Measurements from ENCODE around the gene KIF6. TPM values are rescaled to one million over a fixed set of nuclear protein-coding genes. Genes with fewer than 3 reads are reported as not detected.

Gene KIF6
- total RNA-seq, 4 donors from 2014 or later: 0.47 to 2.3 (median 0.97) TPM

DNA sequence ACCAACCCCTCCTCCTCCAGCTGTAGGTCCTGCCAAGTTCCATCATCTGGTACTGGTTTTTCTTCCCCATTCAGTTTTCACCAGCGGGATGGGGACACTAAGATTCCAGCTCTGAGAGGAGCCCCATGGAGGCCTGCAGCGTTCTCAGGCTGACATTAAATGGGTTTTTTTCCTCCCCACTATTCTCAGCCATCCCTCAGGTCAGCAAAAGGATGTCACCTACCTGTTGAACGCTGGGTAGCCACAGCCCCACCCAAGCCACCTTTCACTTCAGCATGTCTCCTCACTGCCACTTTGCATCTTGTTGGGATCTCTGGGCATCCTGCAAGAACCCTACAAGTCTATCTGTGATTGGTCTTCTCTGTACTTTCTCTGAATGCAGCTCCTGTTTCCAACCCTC, 417.7 kb downstream of the KIF6 start:
- H3K4me1 ChIP-seq: peaks cover 0 to 6% (median 0%) of the 10 kb centered on the region in 3 donors
- no peak overlapping the region for H3K27ac ChIP-seq
- H3K36me3 ChIP-seq: no peaks in the 10 kb centered on the region
- ATAC-seq: no peak
- peaks cover 0 to 7% (median 0%) of the 10 kb centered on the region in 3 donors for H3K9me3 ChIP-seq
- H3K27me3 ChIP-seq: peaks cover 29% of the 10 kb centered on the region
- 68 to 80% methylated on average over 2 to 3 of the region's 3 CpGs for WGBS, 2 donors (ENCODE audit: low coverage in 1 of 2)
- no peak overlapping the region for H3K4me3 ChIP-seq
- TF ChIP-seq POLR2A (IDR thresholded peaks at IDR 0.05) (no peak), CTCF (IDR thresholded peaks at IDR 0.05) (no peak), POLR2AphosphoS5 (IDR thresholded peaks at IDR 0.05) (no peak), EP300 (IDR thresholded peaks at IDR 0.05) (no peak)

GRCh38 chr6:39304951-39305350, 420.3 kb downstream of the KIF6 start:
- H3K36me3 ChIP-seq: no peaks in the 10 kb centered on the region
- H3K27ac ChIP-seq: no peak overlapping the region
- H3K4me1 ChIP-seq: peaks cover 0 to 6% (median 0%) of the 10 kb centered on the region in 3 donors
- H3K27me3 ChIP-seq: peaks cover 26% of the 10 kb centered on the region
- TF ChIP-seq EP300 (IDR thresholded peaks at IDR 0.05): no peak
- no peak for TF ChIP-seq POLR2AphosphoS5 (IDR thresholded peaks at IDR 0.05)
- no peak for TF ChIP-seq POLR2A (IDR thresholded peaks at IDR 0.05)
- no peak for TF ChIP-seq CTCF (IDR thresholded peaks at IDR 0.05)
- no peak for ATAC-seq
- H3K9me3 ChIP-seq: peaks cover 0 to 7% (median 0%) of the 10 kb centered on the region in 3 donors
- no peak overlapping the region for H3K4me3 ChIP-seq

GRCh38 chr6:39303425-39304153, 421.6 kb downstream of the KIF6 start:
- no peaks in the 10 kb centered on the region for H3K36me3 ChIP-seq
- H3K4me3 ChIP-seq: no peak overlapping the region
- 73 to 84% methylated on average over 5 to 13 of the region's 30 CpGs for WGBS, 2 donors (ENCODE audit: low coverage in 1 of 2)
- no peak overlapping the region for H3K27ac ChIP-seq
- peak; percentile 32 for ATAC-seq
- H3K4me1 ChIP-seq: peaks cover 0 to 6% (median 0%) of the 10 kb centered on the region in 3 donors
- peaks cover 0 to 7% (median 0%) of the 10 kb centered on the region in 3 donors for H3K9me3 ChIP-seq
- peaks cover 34% of the 10 kb centered on the region for H3K27me3 ChIP-seq
- TF ChIP-seq EP300 (IDR thresholded peaks at IDR 0.05): no peak
- TF ChIP-seq POLR2AphosphoS5 (IDR thresholded peaks at IDR 0.05): no peak

GRCh38 chr6:39302669-39303424, 422.4 kb downstream of the KIF6 start:
- 17 to 20% methylated on average over 1 to 2 of the region's 11 CpGs for WGBS, 2 donors (ENCODE audit: low coverage in 1 of 2)
- TF ChIP-seq CTCF (IDR thresholded peaks at IDR 0.05): peak in 3 of 4 experiments; percentile 66 to 94 (median 80)
- TF ChIP-seq POLR2A (IDR thresholded peaks at IDR 0.05): no peak
- no peak for TF ChIP-seq POLR2AphosphoS5 (IDR thresholded peaks at IDR 0.05)
- ATAC-seq: peak; percentile 72
- no peak overlapping the region for H3K4me3 ChIP-seq
- no peak overlapping the region for H3K27ac ChIP-seq
- peaks cover 34% of the 10 kb centered on the region for H3K27me3 ChIP-seq
- H3K36me3 ChIP-seq: no peaks in the 10 kb centered on the region
- H3K4me1 ChIP-seq: peaks cover 0 to 6% (median 0%) of the 10 kb centered on the region in 3 donors
- H3K9me3 ChIP-seq: peaks cover 0 to 7% (median 0%) of the 10 kb centered on the region in 3 donors

GRCh38 chr6:39302011-39302410, 423.2 kb downstream of the KIF6 start:
- TF ChIP-seq EP300 (IDR thresholded peaks at IDR 0.05) (no peak), CTCF (IDR thresholded peaks at IDR 0.05) (no peak), POLR2A (IDR thresholded peaks at IDR 0.05) (no peak), POLR2AphosphoS5 (IDR thresholded peaks at IDR 0.05) (no peak)
- Histone ChIP-seq H3K4me3 (no peak overlapping the region), H3K27ac (no peak overlapping the region), H3K27me3 (peaks cover 34% of the 10 kb centered on the region), H3K4me1 (peaks cover 0 to 6% (median 0%) of the 10 kb centered on the region in 3 donors), H3K36me3 (no peaks in the 10 kb centered on the region), H3K9me3 (peaks cover 0 to 7% (median 0%) of the 10 kb centered on the region in 3 donors)
- no peak for ATAC-seq
- WGBS, 2 donors (ENCODE audit: low coverage in 1 of 2): 100% methylated on average over 1 of the region's 2 CpGs; no CpG with 5 or more reads in 1 of the 2 donors

Measured in gastroesophageal sphincter (tissue), 4 donors.